H1 (cell line): ENCODE results near the gene TNF. TPM values are rescaled to one million over a fixed set of nuclear protein-coding genes. Genes with fewer than 3 reads are reported as not detected.

Source experiments
- CTCF ChIA-PET: fragments of 300-600 bp; sonication (Branson Sonifier 250); formaldehyde crosslinking; loops from one replicate; lab custom pipeline; 2021; ENCODE audit not compliant: partially characterized antibody; lab: Charles Lee
- POLR2A ChIA-PET: fragments of 300-600 bp; sonication (Branson Sonifier 250); formaldehyde crosslinking; loops from one replicate; lab custom pipeline; 2021; ENCODE audit warnings: inconsistent platforms; ENCODE audit not compliant: partially characterized antibody; lab: Charles Lee
- DNase-seq, 2 experiments: peaks; one replicate each; pipeline versions ENCODE4 v3.0.0 to v3.0.0-alpha.2; 2010 to 2022; ENCODE audit warnings: low spot score in 2 of 2, low read depth in 1 of 2, mixed read lengths in 1 of 2
- FAIRE-seq: peaks from 2 replicates; lab custom pipeline; 2011; peaks lifted over from hg19 to GRCh38; lab: Jason Lieb, UNC
- H2AFZ ChIP-seq: 2 replicates; pipeline ENCODE4 v1.8.1; 2012; ENCODE audit warnings: low read length, inconsistent platforms
- H2AK5ac ChIP-seq: 2 replicates; pipeline ENCODE4 v1.6.1; 2013; ENCODE audit warnings: low read depth, low read length
- H2BK120ac ChIP-seq: replicated peaks from 2 replicates; pipeline ENCODE3; 2013; ENCODE audit warnings: low read depth, low read length, inconsistent platforms
- H2BK12ac ChIP-seq: 2 replicates; pipeline ENCODE4 v1.6.1; 2013; ENCODE audit warnings: low read depth, low read length
- H2BK15ac ChIP-seq: 2 replicates; pipeline ENCODE4 v1.6.1; 2013; ENCODE audit warnings: low read length
- H2BK20ac ChIP-seq: 2 replicates; pipeline ENCODE4 v1.6.1; 2013; ENCODE audit warnings: low read length
- H2BK5ac ChIP-seq: 2 replicates; pipeline ENCODE4 v1.6.1; 2013; ENCODE audit warnings: low read depth, low read length
- H3K14ac ChIP-seq: 2 replicates; pipeline ENCODE4 v1.6.1; 2013; ENCODE audit warnings: inconsistent platforms; ENCODE audit not compliant: insufficient read length
- H3K18ac ChIP-seq: 2 replicates; pipeline ENCODE4 v1.6.1; 2013; ENCODE audit warnings: low read length; ENCODE audit errors: extremely low read depth
- H3K23ac ChIP-seq: 2 replicates; pipeline ENCODE4 v1.6.1; 2013; ENCODE audit warnings: inconsistent platforms; ENCODE audit not compliant: insufficient read length
- H3K23me2 ChIP-seq: 2 replicates; pipeline ENCODE4 v1.6.1; 2013; ENCODE audit warnings: low read depth, low read length
- H3K27ac ChIP-seq: 2 replicates; pipeline ENCODE4 v1.6.1; 2011; ENCODE audit warnings: low read depth, low read length, inconsistent platforms
- H3K27me3 ChIP-seq, 4 experiments: replicated peaks in 1 of 4; 1 replicate in 1 of 4; 2 replicates in 3 of 4; pipeline versions ENCODE4 v1.6.1 to v1.8.1; 2011 to 2013; ENCODE audit warnings: low read length in 3 of 4, mild to moderate bottlenecking in 3 of 4, inconsistent platforms in 2 of 4, mixed read lengths in 2 of 4, moderate library complexity in 1 of 4; ENCODE audit not compliant: control insufficient read depth in 3 of 4, insufficient read depth in 3 of 4; ENCODE audit errors: extremely low read depth in 1 of 4
- H3K36me3 ChIP-seq, 4 experiments: 2 replicates each; pipeline versions ENCODE4 v1.6.1 to v1.8.1; 2011 to 2013; ENCODE audit warnings: mild to moderate bottlenecking in 4 of 4, low read length in 3 of 4, moderate library complexity in 2 of 4, control low read depth in 1 of 4, inconsistent platforms in 1 of 4; ENCODE audit not compliant: insufficient read depth in 4 of 4, control insufficient read depth in 2 of 4
- H3K4ac ChIP-seq: replicated peaks from 2 replicates; pipeline ENCODE3; 2013; ENCODE audit warnings: low read length, low read depth, mixed read lengths, inconsistent platforms; ENCODE audit not compliant: insufficient read length
- H3K4me1 ChIP-seq, 4 experiments: replicated peaks in 1 of 4; 1 replicate in 1 of 4; 2 replicates in 3 of 4; pipeline versions ENCODE4 v1.6.1 to v1.8.1; 2011 to 2013; ENCODE audit warnings: low read length in 3 of 4, inconsistent platforms in 2 of 4, mixed read lengths in 1 of 4; ENCODE audit not compliant: insufficient read depth in 4 of 4, control insufficient read depth in 3 of 4
- H3K4me2 ChIP-seq, 2 experiments: 2 replicates each; pipeline versions ENCODE4 v1.6.1 to v1.8.1; 2011 to 2013; ENCODE audit warnings: low read depth in 2 of 2, low read length in 2 of 2, control low read depth in 1 of 2, inconsistent platforms in 1 of 2, mild to moderate bottlenecking in 1 of 2; ENCODE audit not compliant: insufficient read depth in 1 of 2
- H3K4me3 ChIP-seq, 4 experiments: fragments of 200-600, 300-600 bp in 1 of 4; sonication (generic), shearing (Covaris generic), sonication (Bioruptor Twin) in 1 of 4; 2 replicates each; pipeline versions ENCODE4 v1.5.1 to v1.8.1; 2011 to 2016; ENCODE audit warnings: low read length in 4 of 4, low read depth in 3 of 4, control low read depth in 2 of 4, inconsistent platforms in 2 of 4, mild to moderate bottlenecking in 2 of 4, mixed read lengths in 1 of 4, moderate library complexity in 1 of 4; ENCODE audit not compliant: insufficient read depth in 2 of 4; ENCODE audit errors: extremely low read depth in 1 of 4
- H3K56ac ChIP-seq: replicated peaks from 2 replicates; pipeline ENCODE3; 2013; ENCODE audit warnings: low read depth, mild to moderate bottlenecking, mixed read lengths, low read length, inconsistent platforms; ENCODE audit not compliant: insufficient read length
- H3K79me1 ChIP-seq: 2 replicates; pipeline ENCODE4 v1.6.1; 2013; ENCODE audit warnings: low read depth, low read length, control low read depth
- H3K79me2 ChIP-seq, 2 experiments: 2 replicates each; pipeline versions ENCODE4 v1.6.1 to v1.8.1; 2012 to 2013; ENCODE audit warnings: low read length in 2 of 2, mild to moderate bottlenecking in 2 of 2, inconsistent platforms in 1 of 2; ENCODE audit not compliant: insufficient read depth in 2 of 2, control insufficient read depth in 1 of 2
- H3K9ac ChIP-seq, 4 experiments: replicated peaks in 1 of 4; 1 replicate in 1 of 4; 2 replicates in 3 of 4; pipeline versions ENCODE4 v1.6.1 to v1.8.1; 2011 to 2013; ENCODE audit warnings: low read depth in 3 of 4, low read length in 3 of 4, control low read depth in 2 of 4, mild to moderate bottlenecking in 2 of 4, moderate library complexity in 2 of 4, inconsistent platforms in 1 of 4; ENCODE audit errors: extremely low read depth in 1 of 4
- H3K9me3 ChIP-seq, 2 experiments: 2 replicates each; pipeline versions ENCODE4 v1.6.1 to v1.8.1; 2012 to 2013; ENCODE audit warnings: mild to moderate bottlenecking in 2 of 2, moderate library complexity in 2 of 2, control low read depth in 1 of 2, inconsistent platforms in 1 of 2, low read depth in 1 of 2, low read length in 1 of 2, mixed read lengths in 1 of 2; ENCODE audit not compliant: insufficient read depth in 2 of 2
- H4K20me1 ChIP-seq, 2 experiments: replicated peaks in 1 of 2; 2 replicates each; pipeline versions ENCODE3 to v1.8.1; 2011 to 2013; ENCODE audit warnings: inconsistent platforms in 2 of 2, low read length in 2 of 2, mild to moderate bottlenecking in 1 of 2; ENCODE audit not compliant: insufficient read depth in 2 of 2, control insufficient read depth in 1 of 2
- H4K5ac ChIP-seq: 2 replicates; pipeline ENCODE4 v1.6.1; 2013; ENCODE audit warnings: low read length, low read depth, mixed read lengths, inconsistent platforms; ENCODE audit not compliant: insufficient read length
- H4K8ac ChIP-seq: 2 replicates; pipeline ENCODE4 v1.8.0; 2013; ENCODE audit warnings: mild to moderate bottlenecking, moderate library complexity, low read length, inconsistent platforms; ENCODE audit not compliant: insufficient read depth; ENCODE audit errors: extremely low read depth
- H4K91ac ChIP-seq: replicated peaks from 2 replicates; pipeline ENCODE3; 2013; ENCODE audit warnings: low read length, mixed read lengths, inconsistent platforms; ENCODE audit not compliant: insufficient read length
- CBX5 ChIP-seq: fragments of 300-800, 300-1000 bp; sonication (generic); IDR thresholded peaks from 2 replicates; pipeline ENCODE4 v1.7.1; 2016; ENCODE audit warnings: antibody characterized with exemption, low read length, low read depth
- CEBPB ChIP-seq: IDR thresholded peaks from 2 replicates; pipeline ENCODE4 v1.6.1; 2012; ENCODE audit warnings: low read depth, low read length
- CHD1 ChIP-seq: IDR thresholded peaks from 2 replicates; pipeline ENCODE4 v1.6.1; 2012; ENCODE audit warnings: low read depth, low read length, improper control_type of control experiment
- EP300 ChIP-seq, 2 experiments: IDR thresholded peaks; 1 replicate in 1 of 2; 2 replicates in 1 of 2; pipeline ENCODE4 v1.6.1; 2011 to 2012; ENCODE audit warnings: low read depth in 2 of 2, low read length in 2 of 2, mild to moderate bottlenecking in 2 of 2, borderline replicate concordance in 1 of 2, inconsistent platforms in 1 of 2, moderate library complexity in 1 of 2
- GABPA ChIP-seq: IDR thresholded peaks from 2 replicates; pipeline ENCODE4 v1.6.1; 2011; ENCODE audit warnings: mild to moderate bottlenecking, low read length, moderate library complexity, borderline replicate concordance; ENCODE audit not compliant: insufficient read depth
- KDM4A ChIP-seq: IDR thresholded peaks from one replicate; pipeline ENCODE4 v1.7.1; 2012; ENCODE audit warnings: low read depth, mild to moderate bottlenecking, moderate library complexity, low read length, inconsistent platforms; ENCODE audit not compliant: severe bottlenecking
- MAFK ChIP-seq: IDR thresholded peaks from 2 replicates; pipeline ENCODE4 v1.6.1; 2012; ENCODE audit warnings: low read depth, mild to moderate bottlenecking, improper control_type of control experiment, low read length
- SUZ12 ChIP-seq: fragments of 200-600 bp; sonication (generic); IDR thresholded peaks from 2 replicates; pipeline ENCODE4 v1.6.1; 2012; ENCODE audit warnings: mild to moderate bottlenecking, inconsistent platforms, low read length, moderate library complexity, mixed read lengths
- TBP ChIP-seq: IDR thresholded peaks from 2 replicates; pipeline ENCODE4 v1.6.1; 2011; ENCODE audit warnings: low read depth, low read length, improper control_type of control experiment
- TCF12 ChIP-seq: IDR thresholded peaks from 2 replicates; pipeline ENCODE4 v1.6.1; 2011; ENCODE audit warnings: low read depth, mild to moderate bottlenecking, low read length
- WGBS, 2 experiments: shearing (Covaris generic) in 1 of 2; methylation state at CpG; one replicate each; pipeline versions ENCODE4 v1.1.6 to v1.1.7; 2013 to 2015; ENCODE audit warnings: low lambda C conversion rate in 2 of 2, mixed read lengths in 2 of 2, inconsistent platforms in 1 of 2, low coverage in 1 of 2, missing lambda C conversion rate in 1 of 2; ENCODE audit not compliant: insufficient replicate concordance in 2 of 2, insufficient coverage in 1 of 2, insufficient read length in 1 of 2; ENCODE audit errors: extremely low coverage in 1 of 2, missing lambda C conversion rate in 1 of 2; 5-methylcytosine and 5-hydroxymethylcytosine counted together
- polyA plus RNA-seq, 7 experiments: library from polyadenylated mRNA; depleted of rRNA in 3 of 7; stranded (reverse) in 5 of 7; unstranded in 2 of 7; fragments of >200 nt in 5 of 7; fragments of 200-250 nt in 2 of 7; gene quantifications; 1 replicate in 5 of 7; 2 replicates in 1 of 7; 4 replicates in 1 of 7; pipeline versions ENCODE4 v1.2.1 to v1.2.3, GENCODE V29; 2011 to 2013; ENCODE audit warnings: missing spikeins in 2 of 7, mixed read lengths in 2 of 7
- total RNA-seq: library from RNA; stranded (reverse); fragmentation: NEBNext Ultra II Directional; extraction: Animal tissue kit (Norgen Biotek cat#: 25700); gene quantifications from 2 replicates; pipeline ENCODE4 v1.2.1, GENCODE V29; 2021
- TF ChIP-seq, protein P1 (sequence below): IDR thresholded peaks from 2 replicates; pipeline ENCODE4 v1.6.1; 2012; ENCODE audit warnings: inconsistent platforms

Gene TNF
- total and polyA plus RNA-seq, 2 of the 8 experiments (the other 6 are each of a cell fraction or from before 2014, with no cell fraction given), result not detected

DNA sequence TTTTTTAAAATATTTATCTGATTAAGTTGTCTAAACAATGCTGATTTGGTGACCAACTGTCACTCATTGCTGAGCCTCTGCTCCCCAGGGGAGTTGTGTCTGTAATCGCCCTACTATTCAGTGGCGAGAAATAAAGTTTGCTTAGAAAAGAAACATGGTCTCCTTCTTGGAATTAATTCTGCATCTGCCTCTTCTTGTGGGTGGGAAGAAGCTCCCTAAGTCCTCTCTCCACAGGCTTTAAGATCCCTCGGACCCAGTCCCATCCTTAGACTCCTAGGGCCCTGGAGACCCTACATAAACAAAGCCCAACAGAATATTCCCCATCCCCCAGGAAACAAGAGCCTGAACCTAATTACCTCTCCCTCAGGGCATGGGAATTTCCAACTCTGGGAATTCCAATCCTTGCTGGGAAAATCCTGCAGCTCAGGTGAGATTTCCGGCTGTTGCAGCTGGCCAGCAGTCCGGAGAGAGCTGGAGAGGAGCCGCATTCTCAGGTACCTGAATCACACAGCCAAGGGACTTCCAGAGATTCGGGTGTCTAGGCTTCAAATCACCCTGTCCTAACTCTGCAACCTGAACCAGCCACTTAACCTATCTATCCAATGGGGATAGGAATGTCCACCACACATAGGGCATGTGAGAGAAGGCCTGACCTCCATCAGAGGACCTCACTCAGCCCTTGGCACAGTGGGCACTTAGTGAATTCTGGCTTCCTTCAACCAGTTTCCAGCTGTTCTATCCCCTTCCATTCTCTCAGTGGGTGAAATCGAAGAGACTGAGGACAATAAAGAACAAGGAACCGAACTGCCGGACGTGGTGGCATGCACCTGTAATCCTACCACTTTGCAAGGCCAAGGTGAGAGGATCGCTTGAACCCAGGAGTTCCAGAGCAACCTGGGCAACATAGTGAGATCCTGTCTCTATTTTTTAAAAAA lies 3.1 kb downstream of the TNF start:
- Histone ChIP-seq H3K36me3 (no peaks in the 10 kb centered on the region), H4K8ac (no peak overlapping the region), H2AK5ac (peak overlapping the region; percentile 98; the same call in 1 of the 2 replicates), H3K9me3 (no peaks in the 10 kb centered on the region), H3K4me2 (no peak overlapping the region), H4K5ac (no peak overlapping the region), H2BK15ac (no peak overlapping the region), H3K56ac (no peak overlapping the region), H4K20me1 (no peaks in the 10 kb centered on the region), H3K4me1 (peaks cover 0 to 6% (median 6%) of the 10 kb centered on the region in 4 experiments; a peak in 6 of 7 replicates), H3K9ac (no peak overlapping the region), H3K27me3 (peaks cover 0 to 8% (median 7%) of the 10 kb centered on the region in 4 experiments; a peak in 5 of 7 replicates), H2BK20ac (no peak overlapping the region), H3K18ac (0 out of 2 replicates have a peak overlapping the region, but pooled peaks have one; percentile 13), H3K4ac (no peak overlapping the region), H3K14ac (no peak overlapping the region), H3K79me2 (no peaks in the 10 kb centered on the region), H2BK120ac (no peak overlapping the region), H3K23me2 (peaks cover 9% of the 10 kb centered on the region; the same call in 1 of the 2 replicates), H4K91ac (no peak overlapping the region), H2BK12ac (no peak overlapping the region), H2BK5ac (no peak overlapping the region), H3K4me3 (no peak overlapping the region), H2AFZ (no peak overlapping the region), H3K27ac (no peak overlapping the region), H3K23ac (no peak overlapping the region), H3K79me1 (no peaks in the 10 kb centered on the region)
- DNase-seq (peak in 1 of 2 experiments; percentile 61), FAIRE-seq (no peak)
- POLR2A ChIA-PET, result interaction anchor here (0.6 to 12.2 kb wide), 7 partner anchors 11 to 61 kb away, joined by 3 to 110 read pairs (median 5); partner anchors contain the start of genes ATP6V1G2, DDX39B and NFKBIL1
- WGBS, 2 experiments, result 91% methylated on average over 12 of the region's 12 CpGs; no CpG with 5 or more reads in 1 of the 2 experiments
- CTCF ChIA-PET, result interaction anchor here (0.6 to 19.2 kb wide), 6 partner anchors 9 to 344 kb away, joined by 3 to 640 read pairs (median 34); partner anchors contain the start of genes ATP6V1G2, LST1, LTB and NCR3
- TF ChIP-seq, protein P1, sequence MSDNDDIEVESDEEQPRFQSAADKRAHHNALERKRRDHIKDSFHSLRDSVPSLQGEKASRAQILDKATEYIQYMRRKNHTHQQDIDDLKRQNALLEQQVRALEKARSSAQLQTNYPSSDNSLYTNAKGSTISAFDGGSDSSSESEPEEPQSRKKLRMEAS, result no peak
- TF ChIP-seq SUZ12 (no peak), TBP (no peak), MAFK (no peak), EP300 (IDR thresholded peaks at IDR 0.05; ENCODE audit: borderline replicate concordance in 1 of 2, low read depth in 2 of 2, low read length in 2 of 2) (no peak), GABPA (no peak), KDM4A (no peak), CHD1 (no peak), TCF12 (no peak), CEBPB (no peak), CBX5 (no peak)
